Fibroblast of lung (primary cell): ENCODE results near the gene SLC17A9.

Experiments used
- EZH2 ChIP-seq: IDR thresholded peaks from 2 replicates; pipeline ENCODE4 v1.5.1; 2012; ENCODE audit warnings: low read length, control low read depth, mild to moderate bottlenecking; ENCODE audit errors: missing control alignments
- TF ChIP-seq, protein P1 (sequence below), 2 donors: IDR thresholded peaks in 1 of 2; conservative IDR thresholded peaks in 1 of 2; 1 replicate in 1 of 2; 2 replicates in 1 of 2; pipeline ENCODE4 v1.5.1; 2011 to 2012; ENCODE audit warnings: low read length in 2 of 2, control low read depth in 1 of 2, inconsistent platforms in 1 of 2, low read depth in 1 of 2, mild to moderate bottlenecking in 1 of 2

DNA sequence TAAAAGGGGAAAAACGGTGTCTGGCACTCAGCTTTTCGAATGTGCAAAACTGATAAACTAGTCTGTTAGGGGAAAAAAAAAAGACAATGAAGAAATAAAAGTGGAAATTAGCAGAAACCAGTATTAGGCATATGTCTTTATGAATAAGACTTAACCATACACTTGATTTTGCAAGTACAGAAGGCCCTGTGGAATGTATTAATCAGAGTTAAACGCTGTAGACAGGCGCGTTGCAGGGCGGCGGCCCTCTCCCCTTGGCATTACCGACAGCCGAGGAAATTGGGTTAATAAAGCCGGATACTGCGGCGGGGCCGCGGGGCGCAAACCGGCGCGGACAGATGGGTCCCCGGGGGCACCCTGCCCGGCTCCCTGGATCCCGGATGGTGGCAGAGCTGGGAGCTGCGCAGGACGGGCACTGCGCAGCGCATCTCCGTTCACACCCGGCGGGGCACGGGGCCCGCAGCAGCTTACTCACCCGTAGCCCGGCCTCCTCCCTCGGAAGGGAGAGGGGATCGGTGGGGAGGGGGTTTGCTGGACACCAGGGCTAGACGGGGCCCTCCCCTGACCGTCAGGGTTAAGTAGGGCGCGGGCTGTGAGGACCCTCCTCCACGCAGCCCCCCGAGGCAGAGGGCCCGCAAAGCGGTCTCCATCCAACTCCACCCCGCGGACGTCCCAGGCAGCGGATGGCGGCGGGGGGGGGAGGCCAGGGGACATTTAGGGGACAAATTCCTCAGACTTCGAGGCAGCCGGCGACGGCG, 52.3 kb downstream of the SLC17A9 start:
- TF ChIP-seq, protein P1, sequence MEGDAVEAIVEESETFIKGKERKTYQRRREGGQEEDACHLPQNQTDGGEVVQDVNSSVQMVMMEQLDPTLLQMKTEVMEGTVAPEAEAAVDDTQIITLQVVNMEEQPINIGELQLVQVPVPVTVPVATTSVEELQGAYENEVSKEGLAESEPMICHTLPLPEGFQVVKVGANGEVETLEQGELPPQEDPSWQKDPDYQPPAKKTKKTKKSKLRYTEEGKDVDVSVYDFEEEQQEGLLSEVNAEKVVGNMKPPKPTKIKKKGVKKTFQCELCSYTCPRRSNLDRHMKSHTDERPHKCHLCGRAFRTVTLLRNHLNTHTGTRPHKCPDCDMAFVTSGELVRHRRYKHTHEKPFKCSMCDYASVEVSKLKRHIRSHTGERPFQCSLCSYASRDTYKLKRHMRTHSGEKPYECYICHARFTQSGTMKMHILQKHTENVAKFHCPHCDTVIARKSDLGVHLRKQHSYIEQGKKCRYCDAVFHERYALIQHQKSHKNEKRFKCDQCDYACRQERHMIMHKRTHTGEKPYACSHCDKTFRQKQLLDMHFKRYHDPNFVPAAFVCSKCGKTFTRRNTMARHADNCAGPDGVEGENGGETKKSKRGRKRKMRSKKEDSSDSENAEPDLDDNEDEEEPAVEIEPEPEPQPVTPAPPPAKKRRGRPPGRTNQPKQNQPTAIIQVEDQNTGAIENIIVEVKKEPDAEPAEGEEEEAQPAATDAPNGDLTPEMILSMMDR (conservative IDR thresholded peaks at IDR 0.05 in 1 of 2, IDR thresholded peaks at IDR 0.05 in 1 of 2; ENCODE audit: low read depth in 1 of 2, low read length in 2 of 2): no peak
- peak; percentile 70 for TF ChIP-seq EZH2
